Activated B cell treated with CpG ODN at 0.5 μM for 24 hours (primary cell): ENCODE measurements around the gene MPP3. TPM values are rescaled to one million over a fixed set of nuclear protein-coding genes. Genes with fewer than 3 reads are reported as not detected.

Source experiments
- ATAC-seq: fragments of 200-7000 bp; cut with Tn5 transposase; one replicate; pipeline ENCODE4 v1.10.0; 2021; ENCODE audit warnings: low read depth, mild to moderate bottlenecking, moderate library complexity
- CTCF ChIA-PET: fragments of 350-600 bp; sonication (Branson Sonifier 250); formaldehyde crosslinking; loops from one replicate; lab custom pipeline; 2021; ENCODE audit warnings: antibody characterized with exemption; lab: Charles Lee
- POLR2A ChIA-PET: fragments of 350-600 bp; sonication (Branson Sonifier 250); formaldehyde crosslinking; loops from one replicate; lab custom pipeline; 2021; ENCODE audit warnings: antibody characterized with exemption; lab: Charles Lee
- DNase-seq: peaks from one replicate; pipeline ENCODE4 v3.0.0; 2022
- H3K27ac Mint-ChIP-seq: one replicate; pipeline ENCODE4 v1.8.0; 2020; ENCODE audit warnings: mixed read lengths
- H3K27me3 Mint-ChIP-seq: one replicate; pipeline ENCODE4 v1.8.0; 2021; ENCODE audit warnings: mixed read lengths
- H3K36me3 Mint-ChIP-seq: one replicate; pipeline ENCODE4 v1.8.0; 2021; ENCODE audit warnings: low read depth, mixed read lengths
- H3K4me1 Mint-ChIP-seq: one replicate; pipeline ENCODE4 v1.8.0; 2021; ENCODE audit warnings: mixed read lengths
- H3K4me3 Mint-ChIP-seq: one replicate; pipeline ENCODE4 v1.8.0; 2020; ENCODE audit warnings: mild to moderate bottlenecking, mixed read lengths
- H3K9me3 Mint-ChIP-seq: one replicate; pipeline ENCODE4 v1.8.0; 2020; ENCODE audit warnings: mixed read lengths
- CTCF ChIP-seq: fragments of 200-600 bp; IDR thresholded peaks from one replicate; pipeline ENCODE4 v1.8.0; 2022; ENCODE audit warnings: antibody characterized with exemption, mild to moderate bottlenecking
- intact Hi-C: fragments of 100-400 bp; cut with micrococcal nuclease; formaldehyde crosslinking; loops from one replicate; pipeline ENCODE4 v1.15.1; 2024
- total RNA-seq: library from RNA; stranded (reverse); gene quantifications from 2 replicates; pipeline ENCODE4 v1.2.3, GENCODE V29; 2022

The MPP3 gene
- total RNA-seq, 1 donor from 2014 or later, result not detected

GRCh38 chr17:43860077-43860725, 27.3 kb upstream of the MPP3 start:
- intact Hi-C loops, result no loop called here
- H3K9me3 Mint-ChIP-seq, result no peaks in the 10 kb centered on the region
- ChIA-PET POLR2A (no interaction called here), CTCF (no interaction called here)
- H3K36me3 Mint-ChIP-seq, result no peaks in the 10 kb centered on the region
- ATAC-seq (no peak), DNase-seq (no peak)
- no peak overlapping the region for H3K4me3 Mint-ChIP-seq
- H3K4me1 Mint-ChIP-seq, result no peaks in the 10 kb centered on the region
- TF ChIP-seq CTCF, result no peak
- H3K27ac Mint-ChIP-seq, result no peak overlapping the region
- H3K27me3 Mint-ChIP-seq, result peaks cover 19% of the 10 kb centered on the region

- POLR2A ChIA-PET, result no interaction called here
- Mint-ChIP-seq H3K27ac (no peak overlapping the region), H3K4me1 (no peaks in the 10 kb centered on the region), H3K4me3 (no peak overlapping the region), H3K36me3 (no peaks in the 10 kb centered on the region), H3K9me3 (no peaks in the 10 kb centered on the region), H3K27me3 (peaks cover 19% of the 10 kb centered on the region)
- DNase-seq (no peak), ATAC-seq (no peak)
- intact Hi-C loops, result no loop called here
- CTCF ChIA-PET, result interaction anchor here (1.3 kb wide), 1 partner anchor 9 kb away, joined by 3 read pairs; no protein-coding TSS in a partner anchor
- no peak for TF ChIP-seq CTCF
These were observed 25.1 kb upstream of the MPP3 start for GRCh38 chr17:43857957-43858600.

GRCh38 chr17:43857141-43857540, 24.2 kb upstream of the MPP3 start:
- H3K4me1 Mint-ChIP-seq, result no peaks in the 10 kb centered on the region
- no peak for TF ChIP-seq CTCF
- no peaks in the 10 kb centered on the region for H3K9me3 Mint-ChIP-seq
- ATAC-seq (no peak), DNase-seq (no peak)
- intact Hi-C loops, result no loop called here
- ChIA-PET CTCF (interaction anchor here (1.3 kb wide), 1 partner anchor 10 kb away, joined by 3 read pairs; no protein-coding TSS in a partner anchor), POLR2A (no interaction called here)
- H3K36me3 Mint-ChIP-seq, result no peaks in the 10 kb centered on the region
- peaks cover 27% of the 10 kb centered on the region for H3K27me3 Mint-ChIP-seq
- H3K27ac Mint-ChIP-seq, result no peak overlapping the region
- H3K4me3 Mint-ChIP-seq, result no peak overlapping the region

- Mint-ChIP-seq H3K27me3 (peaks cover 33% of the 10 kb centered on the region), H3K9me3 (no peaks in the 10 kb centered on the region), H3K4me1 (no peaks in the 10 kb centered on the region), H3K4me3 (no peak overlapping the region), H3K27ac (no peak overlapping the region), H3K36me3 (no peaks in the 10 kb centered on the region)
- intact Hi-C loops, result no loop called here
- DNase-seq, result no peak
- CTCF ChIA-PET, result no interaction called here
- no peak for TF ChIP-seq CTCF
- no peak for ATAC-seq
- POLR2A ChIA-PET, result interaction anchor here (0.5 kb wide), 1 partner anchor 887 kb away, joined by 4 read pairs; no protein-coding TSS in a partner anchor
These were observed 23.2 kb upstream of the MPP3 start for GRCh38 chr17:43856141-43856540.

GRCh38 chr17:43855061-43855460, 22.1 kb upstream of the MPP3 start:
- intact Hi-C loops, result no loop called here
- ATAC-seq (no peak), DNase-seq (no peak)
- no peak for TF ChIP-seq CTCF
- H3K36me3 Mint-ChIP-seq, result no peaks in the 10 kb centered on the region
- no peaks in the 10 kb centered on the region for H3K4me1 Mint-ChIP-seq
- ChIA-PET CTCF (no interaction called here), POLR2A (no interaction called here)
- no peaks in the 10 kb centered on the region for H3K9me3 Mint-ChIP-seq
- no peak overlapping the region for H3K4me3 Mint-ChIP-seq
- H3K27me3 Mint-ChIP-seq, result peaks cover 32% of the 10 kb centered on the region
- H3K27ac Mint-ChIP-seq, result no peak overlapping the region
